Testis (tissue), 2 donors: ENCODE results near the gene SUPT3H.

Source experiments
- CTCF ChIP-seq, 3 experiments: fragments of 450-650 bp in 2 of 3; fragments of 200-600 bp in 1 of 3; sonication (generic) in 1 of 3; IDR thresholded peaks; one replicate each; pipeline ENCODE4 v1.5.1; 2016 to 2019; ENCODE audit warnings: antibody characterized with exemption in 3 of 3, mild to moderate bottlenecking in 2 of 3, moderate library complexity in 1 of 3
- POLR2A ChIP-seq: fragments of 450-650 bp; IDR thresholded peaks from one replicate; pipeline ENCODE4 v1.6.1; 2017; ENCODE audit warnings: antibody characterized with exemption, mild to moderate bottlenecking, moderate library complexity

DNA sequence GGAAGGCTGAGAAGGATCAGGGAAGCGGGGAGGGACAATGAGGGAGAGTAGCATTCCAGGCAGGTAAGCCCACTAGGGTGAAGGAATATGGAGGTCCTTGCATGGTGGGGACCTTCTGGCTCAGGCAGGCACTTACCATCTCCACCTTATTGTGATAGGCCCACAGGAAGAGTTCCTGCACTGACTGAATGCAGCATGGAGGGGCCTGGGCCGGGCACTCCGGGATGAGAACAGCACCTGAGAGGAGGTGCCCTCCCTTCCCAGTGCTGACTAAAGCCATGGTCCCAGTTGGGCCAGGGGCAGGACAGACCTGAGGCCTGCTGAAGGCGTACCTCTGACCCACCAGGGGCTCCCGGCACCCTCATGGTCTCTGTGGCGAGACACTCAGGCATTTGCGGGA, 597.6 kb downstream of the SUPT3H start:
- TF ChIP-seq CTCF (IDR thresholded peaks at IDR 0.05) (no peak), POLR2A (no peak)
